Dermis blood vessel endothelial cell (primary cell): ENCODE measurements around the gene MAP4K4. TPM values are rescaled to one million over a fixed set of nuclear protein-coding genes. Genes with fewer than 3 reads are reported as not detected.

Experiments
- DNase-seq: peaks from one replicate; pipeline ENCODE4 v3.0.0; 2010
- total RNA-seq: library from RNA; depleted of rRNA; stranded (reverse); fragments of >200 nt; gene quantifications from 2 replicates; pipeline ENCODE4 v1.2.3, GENCODE V29; 2014

The MAP4K4 gene
- total RNA-seq, 1 donor from 2014 or later: 192 TPM

DNA sequence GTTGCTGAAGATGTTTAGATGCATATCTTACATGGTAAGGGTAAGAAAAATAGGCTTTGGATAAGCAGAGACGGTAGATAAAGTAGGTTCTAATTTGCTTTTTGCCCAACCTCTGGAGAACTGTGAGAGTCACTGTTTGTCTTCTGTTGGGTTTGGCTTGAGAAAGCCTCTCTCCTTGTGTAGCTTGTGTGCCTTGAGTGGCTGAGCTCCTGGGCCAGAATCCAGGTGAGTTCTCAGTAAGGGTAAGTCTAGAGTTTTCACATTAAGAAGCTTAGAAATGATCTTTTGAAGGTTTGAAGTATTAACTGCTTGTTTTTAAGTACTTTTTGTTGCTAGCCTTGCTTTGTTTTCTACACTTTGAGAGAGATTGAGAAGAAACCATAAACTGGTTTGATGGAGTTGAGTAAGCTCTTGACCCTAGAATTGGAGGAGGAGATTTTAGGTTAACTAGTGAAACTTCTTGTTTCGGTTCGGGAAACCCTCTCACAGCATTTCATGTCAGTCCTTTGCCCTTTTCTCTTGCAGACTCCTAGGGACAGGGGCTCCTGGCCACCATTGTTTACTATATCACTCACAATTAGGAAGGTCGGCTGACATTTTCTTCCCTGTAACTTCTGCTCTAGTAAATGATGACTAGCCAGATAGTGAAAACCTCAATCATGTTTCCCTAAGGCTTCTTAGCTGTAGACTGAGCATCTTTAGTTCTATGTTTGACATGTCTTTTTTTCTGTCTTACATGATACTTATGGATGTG is 26.0 kb downstream of the MAP4K4 start:
- no peak for DNase-seq

DNA sequence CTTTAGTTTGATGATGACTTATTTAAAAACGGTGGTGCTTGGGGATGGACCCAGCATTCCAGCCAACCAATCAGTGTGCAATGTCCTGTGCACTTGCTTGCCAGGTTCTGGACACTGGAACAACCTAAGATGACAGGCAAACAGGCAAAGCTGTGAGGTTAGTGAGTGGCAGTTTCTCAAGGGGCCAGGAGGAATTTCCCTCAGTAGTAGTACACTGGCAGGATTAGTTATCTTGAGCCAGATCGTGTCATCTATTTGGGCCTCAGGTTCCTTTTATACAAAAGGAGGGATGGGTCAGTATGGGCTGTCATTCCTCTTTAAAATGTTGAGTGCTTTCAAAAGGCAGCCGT is 26.6 kb downstream of the MAP4K4 start:
- DNase-seq: no peak

DNA sequence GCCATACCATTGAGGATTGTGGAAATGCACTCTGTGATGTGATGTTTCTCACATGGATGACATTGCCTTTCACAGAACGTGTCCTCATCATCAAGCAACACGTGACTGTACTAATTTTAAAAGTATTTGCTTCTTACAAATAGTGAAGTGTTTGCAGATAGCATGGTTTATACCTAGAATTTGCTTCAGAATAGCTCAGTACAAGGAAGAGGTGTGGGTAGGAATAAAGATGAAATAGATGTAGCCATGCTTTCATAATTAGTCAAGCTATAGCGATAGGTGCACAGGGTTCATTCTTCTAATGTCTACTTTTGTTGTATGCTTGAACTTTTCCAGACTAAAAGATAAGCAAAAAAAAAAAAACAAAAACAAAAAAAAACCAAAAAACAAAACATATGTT is 27.5 kb downstream of the MAP4K4 start:
- DNase-seq: no peak

DNA sequence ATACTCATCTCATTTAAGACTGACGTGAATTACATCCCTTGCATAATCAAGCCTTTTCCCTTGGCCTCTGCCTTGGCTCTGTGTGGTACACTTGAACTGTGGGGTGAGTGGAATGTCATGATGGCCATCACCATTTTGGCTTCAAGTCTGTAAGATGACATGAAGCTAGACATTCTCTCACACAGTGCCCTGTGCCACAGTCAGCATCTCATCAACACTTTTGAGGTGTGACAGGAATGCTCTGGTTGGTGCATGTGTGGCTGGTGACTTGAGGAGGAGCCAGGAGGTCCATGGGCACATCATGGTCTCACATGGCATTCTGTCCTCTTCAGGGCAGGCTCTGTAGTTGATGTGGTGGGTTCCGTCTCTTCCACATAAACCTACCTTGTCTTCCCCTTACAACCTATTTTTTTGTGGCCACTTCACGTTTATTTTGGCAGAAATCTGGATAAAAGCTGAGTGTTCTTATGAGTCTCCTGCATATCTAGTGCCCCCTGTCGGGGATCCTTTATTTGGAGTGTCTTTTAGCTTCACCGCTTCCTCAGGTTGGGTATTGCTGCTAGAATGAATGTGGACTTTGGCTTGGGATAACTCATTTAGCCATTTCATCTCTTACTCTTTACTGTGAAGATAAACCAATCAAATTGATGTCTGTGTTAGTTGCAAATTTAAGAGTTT is 28.1 kb downstream of the MAP4K4 start:
- peak; percentile 49 for DNase-seq

DNA sequence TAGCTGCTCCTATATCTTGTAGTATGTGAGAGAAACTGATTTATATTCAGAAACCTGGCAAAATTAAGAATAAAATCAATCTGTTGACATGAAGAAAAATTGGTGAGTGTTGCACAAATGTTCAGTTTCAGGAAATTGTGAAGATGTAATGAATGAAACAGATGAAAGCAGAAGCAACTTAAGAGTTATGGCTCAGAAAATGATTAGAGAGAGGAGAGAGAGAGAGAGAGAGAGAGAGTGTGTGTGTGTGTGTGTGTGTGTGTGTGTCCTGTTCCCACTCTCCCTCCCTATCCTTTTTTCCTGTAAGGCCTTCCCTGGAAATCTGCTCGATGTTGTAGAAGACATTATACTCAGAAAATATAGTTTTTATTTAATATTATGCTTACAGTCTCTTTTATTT is 31.4 kb downstream of the MAP4K4 start:
- DNase-seq: no peak

DNA sequence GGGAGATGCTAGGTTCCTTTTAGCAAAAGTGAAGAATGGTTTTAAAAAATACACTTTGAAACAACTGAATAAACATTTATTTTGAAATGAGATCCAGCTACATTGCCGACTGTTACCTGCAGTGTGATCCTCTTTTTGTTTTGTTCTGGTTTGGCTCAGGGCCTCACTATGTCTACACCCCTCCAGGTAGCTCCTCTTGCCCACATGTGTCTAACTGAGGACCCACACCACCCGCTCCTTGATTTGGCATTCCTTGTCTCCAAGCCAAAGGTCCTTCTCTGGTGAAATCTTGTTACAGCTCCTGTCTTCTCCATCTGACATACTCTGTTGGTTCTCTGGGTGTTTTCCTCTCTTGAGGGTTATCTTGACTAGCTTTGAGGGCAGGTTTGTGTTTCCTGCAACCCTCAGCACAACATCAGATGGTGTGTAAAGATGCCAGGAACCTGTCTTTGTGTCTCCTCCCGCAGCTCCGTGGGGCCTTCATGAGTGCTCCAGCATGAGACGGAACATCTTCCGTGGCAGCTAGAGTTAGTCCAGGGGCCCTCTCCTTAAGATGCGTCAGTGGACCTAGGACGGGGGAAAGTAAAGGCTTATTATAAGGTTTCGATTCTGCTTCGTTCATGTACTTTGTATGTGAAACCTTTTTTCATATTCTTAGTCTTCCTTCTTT is 32.1 kb downstream of the MAP4K4 start:
- DNase-seq: no peak

DNA sequence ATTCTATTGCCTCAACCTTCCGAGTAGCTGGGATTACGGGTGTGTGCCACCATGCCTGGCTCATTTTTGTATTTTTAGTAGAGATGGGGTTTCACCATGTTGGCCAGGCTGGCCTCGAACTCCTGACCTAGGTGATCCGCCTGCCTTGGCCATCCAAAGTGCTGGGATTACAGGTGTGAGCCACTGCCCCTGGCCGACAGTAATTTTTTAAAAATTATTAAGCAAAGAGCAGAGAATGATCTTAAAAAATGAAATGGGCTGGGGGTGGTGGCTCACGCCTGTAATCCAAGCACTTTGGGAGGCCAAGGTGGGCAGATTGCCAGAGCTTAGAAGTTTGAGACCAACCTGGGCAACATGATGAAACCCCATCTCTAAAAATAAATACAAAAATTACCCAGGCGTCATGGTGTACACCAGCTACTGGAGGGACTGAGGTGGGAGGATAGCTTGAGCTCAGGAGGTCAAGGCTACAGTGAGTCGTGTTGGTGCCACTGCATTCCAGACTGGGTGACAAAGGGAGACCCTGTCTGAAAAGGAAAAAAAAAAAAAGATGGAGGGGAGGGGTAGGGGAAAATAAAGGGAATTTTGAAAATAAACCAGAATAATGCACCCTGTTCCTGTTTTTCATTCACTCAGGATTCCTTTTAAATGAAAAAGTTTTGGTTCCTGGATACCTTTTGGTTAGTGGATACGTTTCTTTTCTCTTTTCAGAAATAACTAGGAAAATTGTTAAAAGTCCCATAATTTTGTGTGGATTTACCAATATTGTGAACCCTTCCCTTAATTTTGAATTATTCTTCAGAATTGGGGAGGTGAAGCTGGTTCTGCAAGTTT is 33.9 kb downstream of the MAP4K4 start:
- no peak for DNase-seq

DNA sequence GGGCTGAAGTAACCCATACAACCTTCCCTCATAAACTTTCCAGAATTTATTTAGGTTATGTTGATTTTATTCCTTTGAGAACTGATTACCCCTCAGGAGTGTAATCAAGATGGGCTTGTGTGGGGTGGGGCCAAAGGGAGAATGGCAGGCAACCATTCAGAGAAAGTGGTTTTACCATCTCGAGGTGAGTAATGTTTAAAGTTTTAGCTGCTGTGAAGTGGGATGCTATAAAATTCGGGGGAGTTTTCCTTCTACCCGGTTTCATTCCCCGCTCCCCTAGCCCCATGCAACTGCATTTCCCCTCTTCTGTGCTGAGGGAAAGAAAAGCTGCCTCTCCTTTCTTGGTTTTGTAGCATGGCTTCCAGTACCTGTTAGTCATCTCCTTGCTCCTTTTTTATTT is 34.7 kb downstream of the MAP4K4 start:
- DNase-seq: no peak

DNA sequence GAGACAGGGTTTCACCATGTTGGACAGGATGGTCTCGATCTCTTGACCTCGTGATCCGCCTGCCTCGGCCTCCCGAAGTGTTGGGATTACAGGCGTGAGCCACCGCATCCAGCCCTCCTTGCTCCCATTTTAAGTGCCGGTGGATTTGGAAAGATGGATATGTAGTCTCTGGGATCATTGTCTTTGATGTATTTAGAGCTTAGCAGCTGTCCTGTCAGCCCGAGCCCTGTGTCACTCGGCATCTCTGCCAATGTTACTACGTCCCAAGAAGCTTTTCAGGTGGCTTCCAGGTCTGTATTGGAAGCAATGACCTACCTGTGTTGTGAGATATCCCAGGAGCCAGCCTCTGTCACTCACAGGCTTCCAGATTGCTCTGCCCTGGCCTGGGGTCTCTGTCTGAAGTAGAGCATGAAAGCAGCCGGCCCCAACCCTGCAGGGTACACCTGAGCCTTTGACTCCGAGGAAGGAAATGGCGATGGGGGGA is 35.3 kb downstream of the MAP4K4 start:
- no peak for DNase-seq

DNA sequence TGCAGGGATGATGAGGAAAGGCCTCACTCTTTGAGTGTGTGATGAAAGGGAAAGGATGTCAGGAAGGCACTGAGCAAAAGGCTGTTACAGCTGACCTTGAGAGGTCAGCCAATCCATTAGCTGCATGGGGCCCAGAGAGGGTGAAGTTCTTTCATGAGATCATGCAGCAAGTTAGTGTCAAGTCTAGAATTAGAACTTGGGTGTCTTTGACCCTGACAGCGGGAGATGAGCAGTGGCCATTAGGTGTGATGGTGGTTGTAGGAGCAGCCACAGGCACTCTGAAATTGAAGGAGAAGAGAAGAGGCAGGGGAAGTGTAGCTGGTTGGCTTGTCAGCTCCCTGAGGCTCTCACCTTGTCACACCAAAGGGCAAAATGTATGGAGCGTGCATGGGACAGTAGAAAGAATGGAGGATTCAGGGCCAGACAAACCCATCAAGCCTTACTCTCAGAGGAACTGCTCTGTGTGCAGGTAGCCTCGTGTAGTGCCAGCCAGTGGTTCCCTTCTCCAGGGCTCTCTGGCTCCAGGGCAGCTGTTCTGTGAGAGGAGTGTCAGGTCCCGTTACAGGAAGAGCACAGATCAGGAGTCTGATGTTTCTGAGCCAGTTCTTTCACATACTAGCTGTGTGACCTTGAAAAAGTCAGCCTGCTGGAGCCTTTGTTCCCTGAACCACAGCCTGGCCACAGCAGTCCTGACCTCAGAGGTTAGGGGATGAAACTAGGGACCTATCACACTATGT is 35.9 kb downstream of the MAP4K4 start:
- peak; percentile 26 for DNase-seq

DNA sequence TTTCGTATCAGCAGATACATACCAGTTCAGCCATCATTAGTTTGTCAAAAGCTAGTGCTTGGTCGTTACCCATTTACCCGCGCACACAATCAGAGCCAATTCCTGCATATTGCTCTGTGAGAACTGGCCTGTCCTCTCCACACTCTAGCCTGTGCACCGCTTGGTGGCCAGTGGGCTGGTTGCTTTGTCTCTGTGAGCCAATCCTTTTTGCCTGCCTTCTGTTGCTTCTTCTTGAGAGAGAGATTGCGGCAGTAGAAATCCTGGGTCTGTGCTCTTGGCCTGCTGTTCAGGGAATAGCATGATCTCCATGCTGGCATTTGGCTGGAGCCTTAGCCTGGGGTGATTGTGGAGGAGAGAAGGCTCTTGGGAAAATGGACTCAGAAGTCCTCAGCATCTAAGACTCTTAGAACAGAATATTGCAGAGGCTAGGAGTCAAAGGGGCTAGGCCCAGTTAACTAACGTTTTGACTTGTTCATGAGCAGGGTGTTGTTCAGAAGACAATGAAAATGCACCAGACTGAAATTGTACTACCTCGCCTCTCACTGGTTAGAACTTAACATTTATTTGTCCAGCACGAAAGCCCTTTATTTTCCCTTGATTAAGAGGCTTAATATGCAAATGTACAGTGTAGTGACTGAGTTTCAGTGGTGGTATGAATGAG is 37.1 kb downstream of the MAP4K4 start:
- no peak for DNase-seq

DNA sequence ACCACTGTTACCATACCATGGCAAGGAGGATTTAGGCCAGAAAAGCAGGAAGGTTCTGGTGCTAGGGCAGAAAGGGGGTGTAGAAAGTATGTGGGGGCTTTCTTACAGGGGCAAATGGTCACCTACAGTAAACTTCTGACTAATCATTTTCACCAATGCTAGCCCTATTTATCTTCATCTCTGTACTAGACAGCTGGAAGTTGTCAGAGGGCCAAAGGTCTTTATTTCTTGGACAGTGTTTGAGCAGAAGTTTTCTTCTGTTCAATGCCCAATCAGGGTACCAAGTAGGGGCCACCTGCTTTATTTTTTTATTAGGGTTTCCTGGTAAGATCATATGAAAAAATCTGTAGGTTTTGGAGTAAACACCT is 37.6 kb downstream of the MAP4K4 start:
- DNase-seq: no peak

DNA sequence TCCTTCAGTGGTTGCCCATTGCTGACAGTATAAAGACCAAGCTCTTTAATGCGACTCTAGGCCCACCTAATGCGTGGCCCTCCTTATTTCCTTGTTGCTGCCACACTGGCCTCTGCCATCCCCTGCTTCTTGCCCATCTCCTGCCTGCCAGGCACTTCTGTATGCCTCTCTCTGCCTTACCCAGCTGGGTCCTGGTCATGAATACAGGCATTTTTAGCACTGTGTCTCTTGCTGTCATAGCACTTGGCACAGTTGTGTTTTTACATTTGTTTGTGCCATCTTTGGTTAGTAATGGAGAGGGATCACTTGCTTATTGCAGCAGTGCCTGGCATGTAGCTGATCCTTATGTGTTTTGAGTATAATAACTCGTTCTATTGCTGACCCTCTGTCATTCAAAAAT is 38.7 kb downstream of the MAP4K4 start:
- no peak for DNase-seq

DNA sequence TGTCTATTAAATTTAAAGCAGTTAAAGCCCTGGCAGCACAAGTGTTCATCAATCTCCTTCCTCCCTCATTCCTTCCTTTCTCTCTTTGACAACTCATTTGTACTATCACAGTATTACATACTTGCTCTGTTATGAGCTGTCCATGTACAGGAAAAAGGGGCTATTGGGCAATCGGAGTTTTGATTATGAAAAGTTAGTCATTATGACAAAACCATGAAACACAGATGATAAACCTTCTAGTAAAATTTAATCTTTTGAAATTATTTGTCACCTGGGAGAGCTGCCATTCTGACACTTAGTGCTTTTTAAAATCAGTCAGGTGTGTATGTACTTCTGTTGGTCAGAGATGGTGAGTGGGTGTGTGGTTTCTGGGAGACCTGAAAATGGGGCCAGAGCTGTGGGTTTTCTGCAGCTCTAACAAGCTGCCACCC is 39.4 kb downstream of the MAP4K4 start:
- peak; percentile 45 for DNase-seq

DNA sequence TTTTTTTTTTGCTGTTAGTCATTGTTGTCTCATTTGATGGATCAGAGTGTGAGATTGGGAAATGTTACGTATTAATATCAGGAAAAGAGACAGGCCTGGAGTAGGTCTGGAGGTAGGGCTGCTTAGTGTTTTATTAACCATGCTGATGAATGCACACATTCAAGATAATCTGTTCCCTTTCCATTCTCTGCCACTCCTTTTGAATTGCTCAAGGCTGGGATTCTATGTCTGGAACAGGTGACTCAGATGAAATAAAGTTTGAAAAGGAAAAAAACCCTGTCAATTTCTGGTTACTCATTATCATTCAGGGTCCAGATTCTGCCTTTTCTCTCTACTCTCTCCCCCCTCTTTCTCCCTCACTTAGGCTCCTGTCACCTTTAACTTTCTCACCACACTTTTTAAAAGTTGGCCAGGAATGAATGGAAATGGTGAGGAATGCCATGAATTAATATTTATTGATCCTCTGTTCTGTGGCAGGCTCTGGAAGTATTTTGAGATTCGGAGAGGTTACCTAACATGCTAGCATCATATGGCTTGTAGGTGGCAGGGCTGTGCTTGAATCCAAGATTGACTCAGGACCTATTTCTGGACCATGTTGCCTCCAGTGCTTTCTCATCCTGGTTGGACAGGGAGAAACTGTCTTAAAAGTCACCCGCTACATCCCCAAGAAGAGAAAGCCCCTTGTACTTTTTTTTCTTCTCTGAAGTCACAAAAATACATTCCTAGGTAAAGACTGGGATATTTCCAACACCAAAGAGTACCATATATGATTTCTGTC is 40.2 kb downstream of the MAP4K4 start:
- no peak for DNase-seq

DNA sequence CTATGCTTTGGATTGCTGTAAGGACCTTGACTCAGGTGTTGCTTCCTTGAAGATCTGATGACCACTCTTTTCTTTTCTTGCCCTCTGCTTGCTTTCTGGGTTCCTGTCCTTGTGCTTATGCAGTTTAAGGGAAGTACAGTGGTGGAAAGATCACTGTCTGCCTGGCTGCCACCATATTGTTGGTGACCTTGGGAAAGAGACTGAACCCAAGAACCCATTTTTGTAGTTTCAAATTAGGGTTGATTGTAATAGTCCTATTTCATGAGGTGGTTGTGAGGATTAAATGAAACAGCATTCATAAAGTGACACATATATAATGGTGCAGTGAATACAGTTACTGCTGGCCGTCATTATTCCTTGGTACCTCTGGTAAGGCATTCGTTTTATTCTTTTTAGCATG is 41.1 kb downstream of the MAP4K4 start:
- no peak for DNase-seq

DNA sequence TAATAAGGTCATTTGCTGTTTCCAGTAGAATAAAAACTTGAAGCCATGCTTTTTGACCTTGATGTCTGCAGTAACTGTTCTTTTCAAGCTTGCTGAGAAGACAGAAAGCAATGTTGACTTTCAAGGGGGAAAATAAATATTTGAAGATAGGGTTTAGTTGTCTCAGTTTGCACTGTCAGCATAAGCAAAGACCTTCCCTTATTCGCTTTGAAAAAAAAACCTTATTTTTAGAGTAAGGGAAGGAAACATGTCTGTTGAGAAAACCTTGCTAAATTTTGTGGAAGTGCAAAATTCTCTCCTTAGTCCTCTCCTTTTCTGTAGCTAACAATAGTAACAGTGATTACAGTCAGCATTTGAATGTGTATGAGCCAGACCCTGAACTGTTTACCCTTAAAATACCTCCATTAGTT is 43.1 kb downstream of the MAP4K4 start:
- no peak for DNase-seq

DNA sequence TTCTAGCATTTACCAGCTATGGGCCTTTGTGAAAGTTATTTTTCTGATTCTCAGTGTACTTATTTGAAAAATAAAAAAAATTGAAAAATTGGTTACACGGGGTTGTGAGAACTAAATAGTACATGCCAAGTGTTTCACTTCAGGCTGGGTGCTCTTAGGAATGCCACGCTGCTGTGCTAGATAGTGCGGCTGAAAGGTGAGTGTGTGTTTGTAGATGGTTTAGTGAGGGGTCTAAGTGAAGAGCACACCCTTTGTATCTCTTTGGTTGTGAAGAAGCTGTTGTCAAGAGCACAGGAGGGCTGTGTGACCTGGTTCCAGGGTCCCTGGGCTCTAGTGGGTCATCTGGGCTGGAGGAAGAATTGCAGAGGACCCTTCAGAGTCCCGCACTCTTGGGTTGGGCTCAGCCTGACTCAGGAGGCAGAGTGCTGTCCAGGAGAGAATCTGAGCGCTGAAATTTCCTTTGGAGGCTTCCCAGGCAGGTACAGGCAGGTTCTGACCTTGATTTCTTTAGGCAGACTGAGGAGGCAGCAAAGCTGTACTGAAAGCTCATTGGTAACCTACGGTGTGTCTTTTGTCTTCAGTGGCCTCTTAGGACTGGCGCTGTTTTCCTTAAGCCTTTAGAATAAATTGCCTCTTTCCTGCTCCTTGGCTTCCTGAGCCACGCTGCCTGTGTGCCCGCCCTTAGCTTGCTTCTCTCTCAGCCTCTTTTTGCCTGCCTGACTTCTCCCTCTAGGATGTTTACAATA is 44.4 kb downstream of the MAP4K4 start:
- DNase-seq: peak; percentile 59

DNA sequence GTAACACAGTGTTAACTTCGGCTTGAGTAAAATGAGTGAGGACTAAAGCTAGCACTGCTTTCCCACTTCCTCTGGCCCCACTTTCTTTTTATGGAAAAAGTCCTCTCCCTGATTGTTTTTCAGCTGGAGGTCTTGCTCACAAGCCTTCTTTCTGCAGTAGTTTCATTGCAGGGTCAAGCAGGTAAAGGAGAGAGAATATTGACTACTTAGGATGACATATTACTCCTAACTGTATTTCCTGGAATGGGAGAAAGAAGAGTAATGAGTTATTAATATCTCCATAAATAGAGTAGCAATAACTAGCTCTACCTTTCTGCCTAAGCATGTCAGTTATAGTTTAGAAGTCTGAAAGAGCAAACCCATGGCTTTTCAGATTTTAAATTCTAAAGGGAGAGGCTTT is 45.0 kb downstream of the MAP4K4 start:
- DNase-seq: no peak

DNA sequence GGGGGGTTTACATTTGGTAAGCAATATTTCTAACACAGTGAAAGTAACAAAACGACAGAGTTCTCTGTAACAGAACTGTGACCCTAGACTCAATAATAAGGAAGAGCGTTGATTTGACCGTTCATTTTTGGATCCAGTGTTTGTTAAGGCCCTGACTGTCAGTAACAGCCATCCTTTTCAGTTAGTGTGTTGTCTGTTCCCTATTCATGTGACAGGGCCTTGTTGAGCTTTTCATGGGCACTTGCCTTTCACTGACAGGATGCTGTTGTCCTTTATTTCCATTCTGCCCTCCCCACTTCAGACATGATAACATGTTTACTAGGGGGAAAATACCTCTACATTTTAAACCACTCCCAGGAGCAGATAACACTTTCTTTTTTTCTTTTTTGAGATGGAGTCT is 45.8 kb downstream of the MAP4K4 start:
- DNase-seq: no peak
